GM23338 (cell line): ENCODE measurements around the gene EGR2.

Experiments
- CTCF ChIP-seq, 2 experiments: fragments of 200-600 bp in 1 of 2; sonication (generic) in 1 of 2; conservative IDR thresholded peaks; 2 replicates each; pipeline versions ENCODE4 v1.5.1 to v1.6.1; 2016 to 2017; ENCODE audit warnings: antibody characterized with exemption in 2 of 2, low read depth in 2 of 2, mild to moderate bottlenecking in 2 of 2, moderate library complexity in 1 of 2
- EZH2 ChIP-seq: fragments of 200-600 bp; sonication (generic); IDR thresholded peaks from one replicate; pipeline ENCODE4 v1.8.0; 2017; ENCODE audit warnings: antibody characterized with exemption, mild to moderate bottlenecking, low read depth; ENCODE audit not compliant: unreplicated experiment
- EZH2phosphoT487 ChIP-seq: fragments of 200-600 bp; sonication (generic); IDR thresholded peaks from one replicate; pipeline ENCODE4 v1.8.1; 2018; ENCODE audit warnings: antibody characterized with exemption; ENCODE audit not compliant: unreplicated experiment
- POLR2AphosphoS5 ChIP-seq: IDR thresholded peaks from 2 replicates; pipeline ENCODE4 v1.6.1; 2016; ENCODE audit warnings: antibody characterized with exemption, low read depth
- STAT1 ChIP-seq: IDR thresholded peaks from one replicate; pipeline ENCODE4 v1.6.1; 2016; ENCODE audit warnings: antibody characterized with exemption; ENCODE audit not compliant: unreplicated experiment
- ZNF331 ChIP-seq: fragments of 250-450 bp; sonication (Bioruptor Pico); IDR thresholded peaks from 2 replicates; pipeline ENCODE4 v1.5.0; 2020; ENCODE audit warnings: low read depth, mild to moderate bottlenecking, moderate library complexity
- TF ChIP-seq, protein P1 (sequence below): IDR thresholded peaks from one replicate; pipeline ENCODE4 v1.6.1; 2018; ENCODE audit warnings: antibody characterized with exemption; ENCODE audit not compliant: unreplicated experiment

GRCh38 chr10:62856021-62856420 lies 39.9 kb upstream of the EGR2 start:
- TF ChIP-seq CTCF (conservative IDR thresholded peaks at IDR 0.05; ENCODE audit: low read depth in 2 of 2) (no peak), POLR2AphosphoS5 (no peak), ZNF331 (CRISPR knock-in tag) (no peak), STAT1 (no peak), EZH2phosphoT487 (no peak), EZH2 (no peak)
- TF ChIP-seq, protein P1, sequence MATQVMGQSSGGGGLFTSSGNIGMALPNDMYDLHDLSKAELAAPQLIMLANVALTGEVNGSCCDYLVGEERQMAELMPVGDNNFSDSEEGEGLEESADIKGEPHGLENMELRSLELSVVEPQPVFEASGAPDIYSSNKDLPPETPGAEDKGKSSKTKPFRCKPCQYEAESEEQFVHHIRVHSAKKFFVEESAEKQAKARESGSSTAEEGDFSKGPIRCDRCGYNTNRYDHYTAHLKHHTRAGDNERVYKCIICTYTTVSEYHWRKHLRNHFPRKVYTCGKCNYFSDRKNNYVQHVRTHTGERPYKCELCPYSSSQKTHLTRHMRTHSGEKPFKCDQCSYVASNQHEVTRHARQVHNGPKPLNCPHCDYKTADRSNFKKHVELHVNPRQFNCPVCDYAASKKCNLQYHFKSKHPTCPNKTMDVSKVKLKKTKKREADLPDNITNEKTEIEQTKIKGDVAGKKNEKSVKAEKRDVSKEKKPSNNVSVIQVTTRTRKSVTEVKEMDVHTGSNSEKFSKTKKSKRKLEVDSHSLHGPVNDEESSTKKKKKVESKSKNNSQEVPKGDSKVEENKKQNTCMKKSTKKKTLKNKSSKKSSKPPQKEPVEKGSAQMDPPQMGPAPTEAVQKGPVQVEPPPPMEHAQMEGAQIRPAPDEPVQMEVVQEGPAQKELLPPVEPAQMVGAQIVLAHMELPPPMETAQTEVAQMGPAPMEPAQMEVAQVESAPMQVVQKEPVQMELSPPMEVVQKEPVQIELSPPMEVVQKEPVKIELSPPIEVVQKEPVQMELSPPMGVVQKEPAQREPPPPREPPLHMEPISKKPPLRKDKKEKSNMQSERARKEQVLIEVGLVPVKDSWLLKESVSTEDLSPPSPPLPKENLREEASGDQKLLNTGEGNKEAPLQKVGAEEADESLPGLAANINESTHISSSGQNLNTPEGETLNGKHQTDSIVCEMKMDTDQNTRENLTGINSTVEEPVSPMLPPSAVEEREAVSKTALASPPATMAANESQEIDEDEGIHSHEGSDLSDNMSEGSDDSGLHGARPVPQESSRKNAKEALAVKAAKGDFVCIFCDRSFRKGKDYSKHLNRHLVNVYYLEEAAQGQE, result no peak
